Activated CD8-positive, alpha-beta T cell treated with anti-CD3 and anti-CD28 coated beads, Interleukin-2, amount 10 ng/mL, durations not matched to agents 7 days and 5 days (primary cell): ENCODE measurements around the gene EDDM13. TPM values are rescaled to one million over a fixed set of nuclear protein-coding genes. Genes with fewer than 3 reads are reported as not detected.
A peak's percentile ranks its signal among the peaks of the same experiment; 100 is the strongest.
"Not testable (repeated sequence)": the region's sequence is repeated elsewhere in the genome, so short reads cannot be mapped to it uniquely, and the experiment has no call there.

Experiments used
- ATAC-seq: fragments of 150-1000 bp; cut with Tn5 transposase; one replicate; pipeline ENCODE4 v1.10.0; 2021; ENCODE audit warnings: moderate library complexity
- CTCF ChIA-PET: fragments of 350-600 bp; sonication (Branson Sonifier 250); formaldehyde crosslinking; loops from one replicate; lab custom pipeline; 2021; ENCODE audit warnings: antibody characterized with exemption; lab: Charles Lee
- POLR2A ChIA-PET: fragments of 350-600 bp; sonication (Branson Sonifier 250); formaldehyde crosslinking; loops from one replicate; lab custom pipeline; 2021; ENCODE audit warnings: antibody characterized with exemption; lab: Charles Lee
- DNase-seq: peaks from one replicate; pipeline ENCODE4 v3.0.0-alpha.2; 2020
- H3K27ac Mint-ChIP-seq: one replicate; pipeline ENCODE4 v1.8.0; 2021; ENCODE audit warnings: mild to moderate bottlenecking, mixed read lengths
- H3K27me3 Mint-ChIP-seq: one replicate; pipeline ENCODE4 v1.8.0; 2021; ENCODE audit warnings: low read depth, mixed read lengths
- H3K36me3 Mint-ChIP-seq: one replicate; pipeline ENCODE4 v1.8.0; 2021; ENCODE audit warnings: low read depth, mixed read lengths
- H3K4me1 Mint-ChIP-seq: one replicate; pipeline ENCODE4 v1.8.0; 2021; ENCODE audit warnings: low read depth, mixed read lengths
- H3K4me3 Mint-ChIP-seq: one replicate; pipeline ENCODE4 v1.8.0; 2021; ENCODE audit warnings: mild to moderate bottlenecking, mixed read lengths
- H3K9me3 Mint-ChIP-seq: one replicate; pipeline ENCODE4 v1.8.0; 2022; ENCODE audit warnings: mixed read lengths; ENCODE audit not compliant: insufficient read depth
- total RNA-seq, 2 experiments: library from RNA; stranded (reverse); gene quantifications; one replicate each; pipeline ENCODE4 v1.2.3, GENCODE V29; 2021

Gene EDDM13
- total RNA-seq, 2 experiments from 2014 or later: 2.3 to 2.9 TPM

DNA sequence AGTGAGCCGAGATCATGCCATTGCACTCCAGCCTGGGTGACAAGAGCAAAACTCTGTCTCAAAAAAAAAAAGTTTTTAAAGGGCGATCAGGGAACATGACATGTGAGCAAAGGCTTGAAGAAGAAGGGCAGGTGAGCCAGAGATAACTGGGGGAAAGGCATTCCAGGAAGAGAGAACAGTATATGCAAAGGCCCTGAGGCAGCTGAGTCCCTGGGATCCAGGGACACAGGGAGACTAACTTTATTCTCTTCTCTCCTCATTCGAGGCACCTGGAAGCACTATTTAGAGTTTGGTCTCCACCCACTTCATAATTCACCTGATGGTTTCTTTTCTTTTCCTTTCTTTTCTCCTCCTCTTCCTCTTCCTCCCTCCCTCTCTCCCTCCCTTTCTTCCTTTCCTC lies 24.5 kb downstream of the EDDM13 start:
- no peaks in the 10 kb centered on the region for H3K27me3 Mint-ChIP-seq
- ChIA-PET POLR2A (interaction anchor here (0.6 kb wide), 1 partner anchor 263 kb away, joined by 3 read pairs; no protein-coding TSS in a partner anchor), CTCF (interaction anchor here (0.9 kb wide), 1 partner anchor 44 kb away, joined by 4 read pairs; no protein-coding TSS in a partner anchor)
- DNase-seq: no peak
- peaks cover 14% of the 10 kb centered on the region for H3K36me3 Mint-ChIP-seq
- no peak overlapping the region for H3K27ac Mint-ChIP-seq
- no peak overlapping the region for H3K4me3 Mint-ChIP-seq
- ATAC-seq: no peak
- no peaks in the 10 kb centered on the region for H3K9me3 Mint-ChIP-seq
- peaks cover 10% of the 10 kb centered on the region for H3K4me1 Mint-ChIP-seq

DNA sequence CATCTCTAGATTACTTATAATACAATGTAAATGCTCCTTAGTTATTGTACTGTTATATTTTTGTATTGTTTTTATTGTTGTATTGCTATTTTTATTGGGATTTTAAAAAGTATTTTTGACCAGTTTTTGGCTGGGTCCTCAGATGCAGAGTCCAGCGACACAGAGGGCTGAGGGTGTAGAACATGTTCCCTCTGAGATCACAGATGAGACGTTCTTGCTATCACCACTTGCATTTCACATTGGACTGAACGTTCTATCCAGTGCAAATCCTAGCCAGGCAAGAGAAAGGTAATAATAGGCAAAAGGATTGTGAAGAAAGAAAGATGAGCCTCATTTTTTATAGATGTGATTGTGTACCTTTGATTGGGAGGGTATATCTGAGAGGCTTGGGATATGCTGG lies 27.1 kb downstream of the EDDM13 start:
- ATAC-seq: no peak
- POLR2A ChIA-PET: no interaction called here
- CTCF ChIA-PET: interaction anchor here (0.5 to 2.6 kb wide), 2 partner anchors 10 to 127 kb away, joined by 4 to 11 read pairs; no protein-coding TSS in a partner anchor
- DNase-seq: no peak
- no peaks in the 10 kb centered on the region for H3K27me3 Mint-ChIP-seq
- H3K4me3 Mint-ChIP-seq: no peak overlapping the region
- H3K9me3 Mint-ChIP-seq: no peaks in the 10 kb centered on the region
- peaks cover 9% of the 10 kb centered on the region for H3K36me3 Mint-ChIP-seq
- H3K27ac Mint-ChIP-seq: no peak overlapping the region
- H3K4me1 Mint-ChIP-seq: peaks cover 18% of the 10 kb centered on the region

- CTCF ChIA-PET: interaction anchor here (1.1 kb wide), 1 partner anchor 8 kb away, joined by 4 read pairs; no protein-coding TSS in a partner anchor
- Mint-ChIP-seq H3K36me3 (peaks cover 12% of the 10 kb centered on the region), H3K9me3 (no peaks in the 10 kb centered on the region), H3K4me3 (no peak overlapping the region), H3K27me3 (no peaks in the 10 kb centered on the region), H3K27ac (no peak overlapping the region), H3K4me1 (peaks cover 18% of the 10 kb centered on the region)
- DNase-seq (no peak), ATAC-seq (no peak)
- POLR2A ChIA-PET: interaction anchor here (1.3 kb wide), 1 partner anchor 13 kb away, joined by 3 read pairs; the partner anchor contains the start of gene ZSCAN5A
These were observed 28.6 kb downstream of the EDDM13 start for GRCh38 chr19:56301155-56301554.

- ATAC-seq (no peak), DNase-seq (peak; percentile 23)
- Mint-ChIP-seq H3K4me1 (peaks cover 18% of the 10 kb centered on the region), H3K4me3 (peak overlapping the region; percentile 9), H3K27me3 (no peaks in the 10 kb centered on the region), H3K27ac (peak overlapping the region; percentile 63), H3K9me3 (no peaks in the 10 kb centered on the region), H3K36me3 (peaks cover 9% of the 10 kb centered on the region)
- ChIA-PET CTCF (interaction anchor here (1.1 kb wide), 1 partner anchor 8 kb away, joined by 4 read pairs; no protein-coding TSS in a partner anchor), POLR2A (no interaction called here)
These were observed 29.5 kb downstream of the EDDM13 start for GRCh38 chr19:56301886-56302620.

GRCh38 chr19:56304243-56304642 lies 31.7 kb downstream of the EDDM13 start:
- no peak for ATAC-seq
- no peaks in the 10 kb centered on the region for H3K27me3 Mint-ChIP-seq
- no peak overlapping the region for H3K27ac Mint-ChIP-seq
- peaks cover 18% of the 10 kb centered on the region for H3K4me1 Mint-ChIP-seq
- H3K9me3 Mint-ChIP-seq: no peaks in the 10 kb centered on the region
- H3K4me3 Mint-ChIP-seq: no peak overlapping the region
- DNase-seq: no peak
- ChIA-PET CTCF (interaction anchor here (1.7 kb wide), 1 partner anchor 51 kb away, joined by 4 read pairs; no protein-coding TSS in a partner anchor), POLR2A (no interaction called here)
- peaks cover 17% of the 10 kb centered on the region for H3K36me3 Mint-ChIP-seq

DNA sequence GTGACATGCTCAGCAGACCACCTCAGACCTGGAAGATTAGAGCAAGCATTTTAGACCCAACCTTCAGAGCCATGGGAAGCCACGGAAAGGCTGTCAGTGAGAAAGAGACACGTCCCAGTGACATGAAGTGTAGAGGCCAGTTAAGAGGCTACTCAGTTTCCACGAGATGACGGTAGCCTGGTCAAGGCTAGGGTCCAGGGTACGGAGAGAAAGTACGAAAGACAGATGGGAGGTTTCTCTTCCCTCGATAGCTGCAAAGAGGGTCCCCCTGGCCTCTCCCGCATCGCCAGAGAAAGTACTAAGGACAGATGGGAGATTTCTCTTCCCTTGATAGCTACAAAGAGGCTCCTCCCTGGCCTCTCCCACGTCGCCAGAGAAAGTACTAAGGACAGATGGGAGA lies 33.5 kb downstream of the EDDM13 start:
- H3K27me3 Mint-ChIP-seq: no peaks in the 10 kb centered on the region
- H3K4me1 Mint-ChIP-seq: peaks cover 16% of the 10 kb centered on the region
- ChIA-PET POLR2A (no interaction called here), CTCF (no interaction called here)
- no peak for ATAC-seq
- H3K36me3 Mint-ChIP-seq: peaks cover 18% of the 10 kb centered on the region
- no peak overlapping the region for H3K27ac Mint-ChIP-seq
- H3K4me3 Mint-ChIP-seq: no peak overlapping the region
- H3K9me3 Mint-ChIP-seq: no peaks in the 10 kb centered on the region
- no peak for DNase-seq

DNA sequence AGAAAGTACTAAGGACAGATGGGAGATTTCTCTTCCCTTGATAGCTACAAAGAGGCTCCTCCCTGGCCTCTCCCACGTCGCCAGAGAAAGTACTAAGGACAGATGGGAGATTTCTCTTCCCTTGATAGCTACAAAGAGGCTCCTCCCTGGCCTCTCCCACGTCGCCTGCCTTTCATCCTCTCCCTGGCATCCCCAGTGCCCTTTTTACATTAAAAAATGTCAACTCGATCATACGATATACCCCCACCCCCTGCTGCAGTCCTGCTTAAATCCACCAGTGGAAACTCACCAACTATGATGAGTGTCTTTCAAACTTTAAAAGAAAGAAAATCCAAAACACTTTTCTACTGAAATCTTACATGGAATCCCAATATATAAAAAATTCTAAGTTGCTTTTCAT lies 34.5 kb downstream of the EDDM13 start:
- CTCF ChIA-PET, H3K4me3 Mint-ChIP-seq, DNase-seq, ATAC-seq, H3K9me3 Mint-ChIP-seq, H3K27me3 Mint-ChIP-seq, POLR2A ChIA-PET, H3K27ac Mint-ChIP-seq: not testable (repeated sequence)
- Mint-ChIP-seq H3K36me3 (peaks cover 21% of the 10 kb centered on the region), H3K4me1 (peaks cover 11% of the 10 kb centered on the region)

- CTCF ChIA-PET: no interaction called here
- Mint-ChIP-seq H3K4me3 (no peak overlapping the region), H3K4me1 (peaks cover 19% of the 10 kb centered on the region), H3K9me3 (no peaks in the 10 kb centered on the region), H3K27me3 (no peaks in the 10 kb centered on the region), H3K27ac (no peak overlapping the region), H3K36me3 (peaks cover 25% of the 10 kb centered on the region)
- ATAC-seq (no peak), DNase-seq (no peak)
- POLR2A ChIA-PET: no interaction called here
These were observed 36.2 kb downstream of the EDDM13 start for GRCh38 chr19:56308792-56309191.

- H3K36me3 Mint-ChIP-seq: peaks cover 25% of the 10 kb centered on the region
- POLR2A ChIA-PET: no interaction called here
- H3K27me3 Mint-ChIP-seq: no peaks in the 10 kb centered on the region
- H3K27ac Mint-ChIP-seq: no peak overlapping the region
- ATAC-seq (peak; percentile 33), DNase-seq (peak; percentile 68)
- H3K4me1 Mint-ChIP-seq: peaks cover 23% of the 10 kb centered on the region
- CTCF ChIA-PET: interaction anchor here (0.5 to 2.7 kb wide), 17 partner anchors 8 to 456 kb away, joined by 3 to 20 read pairs (median 3); no protein-coding TSS in a partner anchor
- H3K9me3 Mint-ChIP-seq: no peaks in the 10 kb centered on the region
- H3K4me3 Mint-ChIP-seq: no peak overlapping the region
These were observed 37.1 kb downstream of the EDDM13 start for GRCh38 chr19:56309511-56310185.

DNA sequence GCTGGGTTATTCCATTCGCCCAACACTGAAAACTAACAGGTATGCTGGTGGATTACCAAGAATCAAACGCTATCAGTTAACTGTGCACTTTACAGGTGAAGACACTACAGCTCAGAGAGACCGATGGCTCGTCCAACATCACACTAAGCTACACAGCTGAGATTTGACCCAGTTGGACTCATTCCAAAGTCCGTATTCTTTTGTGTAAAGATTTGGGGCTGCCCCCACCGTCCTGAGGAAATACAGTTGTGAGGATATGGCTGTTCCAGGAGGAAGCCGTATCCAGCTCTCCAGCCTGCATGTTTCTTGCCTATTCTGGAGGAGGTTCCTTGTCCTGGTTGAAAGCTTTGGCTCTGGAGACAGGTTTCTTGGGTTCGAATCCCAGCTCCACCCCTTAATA lies 37.9 kb downstream of the EDDM13 start:
- Mint-ChIP-seq H3K27me3 (no peaks in the 10 kb centered on the region), H3K27ac (no peak overlapping the region), H3K36me3 (peaks cover 23% of the 10 kb centered on the region), H3K4me1 (peaks cover 23% of the 10 kb centered on the region), H3K4me3 (no peak overlapping the region), H3K9me3 (no peaks in the 10 kb centered on the region)
- no peak for ATAC-seq
- no peak for DNase-seq
- ChIA-PET CTCF (interaction anchor here (0.6 to 2.7 kb wide), 8 partner anchors 12 to 102 kb away, joined by 3 to 20 read pairs (median 6); no protein-coding TSS in a partner anchor), POLR2A (no interaction called here)

- Mint-ChIP-seq H3K36me3 (peaks cover 23% of the 10 kb centered on the region), H3K4me3 (no peak overlapping the region), H3K9me3 (no peaks in the 10 kb centered on the region), H3K27ac (peak overlapping the region; percentile 44), H3K4me1 (peaks cover 27% of the 10 kb centered on the region), H3K27me3 (no peaks in the 10 kb centered on the region)
- ChIA-PET CTCF (interaction anchor here (1.0 to 3.5 kb wide), 3 partner anchors 10 to 59 kb away, joined by 3 to 22 read pairs (median 11); no protein-coding TSS in a partner anchor), POLR2A (no interaction called here)
- DNase-seq: no peak
- ATAC-seq: no peak
These were observed 39.8 kb downstream of the EDDM13 start for GRCh38 chr19:56312342-56312741.
